Measurements from ENCODE around the gene YBX2. TPM values are rescaled to one million over a fixed set of nuclear protein-coding genes. Genes with fewer than 3 reads are reported as not detected.
A peak's percentile ranks its signal among the peaks of the same experiment; 100 is the strongest.

YBX2 gene
- polyA plus RNA-seq, 1 donor from 2014 or later, result not detected

DNA sequence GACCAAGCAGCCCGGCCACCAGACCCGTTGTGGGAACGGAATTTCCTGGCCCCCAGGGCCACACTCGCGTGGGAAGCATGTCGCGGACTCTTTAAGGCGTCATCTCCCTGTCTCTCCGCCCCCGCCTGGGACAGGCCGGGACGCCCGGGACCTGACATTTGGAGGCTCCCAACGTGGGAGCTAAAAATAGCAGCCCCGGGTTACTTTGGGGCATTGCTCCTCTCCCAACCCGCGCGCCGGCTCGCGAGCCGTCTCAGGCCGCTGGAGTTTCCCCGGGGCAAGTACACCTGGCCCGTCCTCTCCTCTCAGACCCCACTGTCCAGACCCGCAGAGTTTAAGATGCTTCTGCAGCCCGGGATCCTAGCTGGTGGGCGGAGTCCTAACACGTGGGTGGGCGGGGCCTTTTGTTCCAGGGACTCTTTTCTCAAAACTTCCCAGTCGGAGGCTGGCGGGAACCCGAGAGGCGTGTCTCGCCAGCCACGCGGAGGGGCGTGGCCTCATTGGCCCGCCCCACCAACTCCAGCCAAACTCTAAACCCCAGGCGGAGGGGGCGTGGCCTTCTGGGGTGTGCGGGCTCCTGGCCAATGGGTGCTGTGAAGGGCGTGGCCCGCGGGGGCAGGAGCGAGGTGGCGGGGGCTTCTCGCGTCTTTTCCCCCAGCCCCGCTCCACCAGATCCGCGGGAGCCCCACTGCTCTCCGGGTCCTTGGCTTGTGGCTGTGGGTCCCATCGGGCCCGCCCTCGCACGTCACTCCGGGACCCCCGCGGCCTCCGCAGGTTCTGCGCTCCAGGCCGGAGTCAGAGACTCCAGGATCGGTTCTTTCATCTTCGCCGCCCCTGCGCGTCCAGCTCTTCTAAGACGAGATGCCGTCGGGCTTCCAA, 13.1 kb downstream of the YBX2 start, which contains the start of gene SLC2A4:
TSS of gene SLC2A4 (plus strand) at position 645 of the 879 bp plus-strand sequence. CDS start at position 862, 217 bp downstream.
- Mint-ChIP-seq H3K4me3 (peak within 1 kb of the TSS; percentile 69 to 95 (median 88)), H3K36me3 (no peaks in the 10 kb centered on the region), H3K27me3 (peaks cover 26% of the 10 kb centered on the region), H3K27ac (peak within 1 kb of the TSS in 2 of 3 donors; percentile 53 to 83), H3K9me3 (peaks cover 0 to 1% (median 0%) of the 10 kb centered on the region in 3 donors), H3K4me1 (peaks cover 9 to 11% (median 9%) of the 10 kb centered on the region in 3 donors)

DNA sequence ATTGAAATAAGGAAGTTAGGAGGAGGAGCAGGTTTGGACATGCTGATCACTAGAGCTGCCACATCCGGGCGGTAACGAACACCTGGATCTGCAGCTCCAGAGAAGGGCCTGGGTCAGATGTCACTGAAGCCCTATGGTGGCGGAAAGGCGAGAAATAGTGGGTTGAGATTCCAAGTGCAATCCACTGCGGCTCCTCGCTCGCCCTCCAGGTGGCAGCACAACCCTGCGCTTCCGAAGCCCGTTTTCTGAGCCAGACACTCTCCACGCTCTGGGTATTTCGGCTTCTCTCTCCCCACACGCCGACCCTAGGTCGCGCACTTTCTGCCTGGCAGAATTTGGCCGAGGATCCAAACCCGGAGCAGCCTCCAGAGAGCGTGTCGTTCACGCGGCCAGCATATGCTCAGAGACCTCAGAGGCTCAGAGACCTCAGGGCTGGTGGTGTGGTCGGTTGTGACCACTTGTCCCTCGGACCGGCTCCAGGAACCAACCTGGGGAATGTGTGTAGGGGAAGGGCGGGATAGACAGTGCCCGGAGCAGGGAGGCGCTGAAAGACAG, 13.8 kb downstream of the YBX2 start:
- Mint-ChIP-seq H3K27ac (peak overlapping the region in 2 of 3 donors; percentile 53 to 83), H3K27me3 (peaks cover 24% of the 10 kb centered on the region), H3K4me3 (peak overlapping the region; percentile 69 to 95 (median 88)), H3K36me3 (no peaks in the 10 kb centered on the region), H3K4me1 (peaks cover 9 to 11% (median 9%) of the 10 kb centered on the region in 3 donors), H3K9me3 (peaks cover 0 to 1% (median 0%) of the 10 kb centered on the region in 3 donors)

DNA sequence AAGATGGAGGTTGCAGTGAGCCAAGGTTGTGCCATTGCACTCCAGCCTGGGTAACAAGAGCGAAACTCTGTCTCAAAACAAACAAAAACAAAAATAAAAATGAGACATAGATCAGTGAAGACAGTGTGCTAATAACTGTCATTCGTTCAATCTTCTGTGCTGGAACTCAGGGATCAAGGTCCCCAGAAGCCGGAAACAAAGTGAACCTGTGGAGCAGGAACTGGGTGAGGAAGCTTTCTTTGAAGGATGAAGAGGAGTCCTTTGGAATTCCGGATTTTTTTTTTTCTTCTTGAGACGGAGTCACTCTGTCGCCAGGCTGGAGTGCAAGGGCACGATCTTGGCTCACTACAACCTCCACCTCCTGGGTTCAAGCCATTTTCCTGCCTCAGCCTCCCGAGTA, 15.0 kb downstream of the YBX2 start:
- Mint-ChIP-seq H3K36me3 (no peaks in the 10 kb centered on the region), H3K4me3 (peak overlapping the region in 1 of 4 donors; percentile 76), H3K27me3 (peaks cover 22% of the 10 kb centered on the region), H3K27ac (peak overlapping the region in 1 of 3 donors; percentile 10), H3K4me1 (peaks cover 9 to 11% (median 9%) of the 10 kb centered on the region in 3 donors), H3K9me3 (peaks cover 0 to 1% (median 0%) of the 10 kb centered on the region in 3 donors)

GRCh38 chr17:7266784-7267183, 27.7 kb downstream of the YBX2 start:
- H3K4me1 Mint-ChIP-seq, result peaks cover 5 to 19% (median 10%) of the 10 kb centered on the region in 3 donors
- H3K27me3 Mint-ChIP-seq, result peaks cover 27% of the 10 kb centered on the region
- peaks cover 2% of the 10 kb centered on the region for H3K36me3 Mint-ChIP-seq
- no peak overlapping the region for H3K4me3 Mint-ChIP-seq
- no peaks in the 10 kb centered on the region for H3K9me3 Mint-ChIP-seq
- H3K27ac Mint-ChIP-seq, result no peak overlapping the region

DNA sequence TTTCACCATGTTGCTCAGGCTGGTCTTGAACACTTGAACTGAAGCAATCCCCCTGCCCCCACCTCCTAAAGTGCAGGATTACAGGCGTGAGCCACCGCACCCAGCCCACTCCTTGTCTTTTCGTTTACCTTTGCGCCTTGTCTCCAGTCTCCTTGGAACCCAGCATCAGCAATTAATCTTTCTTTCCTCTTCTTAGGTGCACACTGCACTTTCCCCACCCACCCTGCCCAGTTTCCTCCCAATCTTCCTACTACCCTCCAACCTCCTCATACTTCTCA, 30.7 kb downstream of the YBX2 start:
- Mint-ChIP-seq H3K36me3 (peaks cover 3% of the 10 kb centered on the region), H3K4me1 (peaks cover 5 to 18% (median 10%) of the 10 kb centered on the region in 3 donors), H3K9me3 (no peaks in the 10 kb centered on the region), H3K27ac (peak overlapping the region in 1 of 3 donors; percentile 74), H3K27me3 (peaks cover 28% of the 10 kb centered on the region), H3K4me3 (peak overlapping the region in 2 of 4 donors; percentile 35 to 79)

- H3K4me3 Mint-ChIP-seq, result peak overlapping the region; percentile 70 to 92 (median 82)
- peaks cover 6% of the 10 kb centered on the region for H3K36me3 Mint-ChIP-seq
- peaks cover 5 to 18% (median 10%) of the 10 kb centered on the region in 3 donors for H3K4me1 Mint-ChIP-seq
- no peaks in the 10 kb centered on the region for H3K9me3 Mint-ChIP-seq
- peaks cover 28% of the 10 kb centered on the region for H3K27me3 Mint-ChIP-seq
- peak overlapping the region in 2 of 3 donors; percentile 74 to 95 for H3K27ac Mint-ChIP-seq
Measured at GRCh38 chr17:7262935-7263800, 31.3 kb downstream of the YBX2 start.

DNA sequence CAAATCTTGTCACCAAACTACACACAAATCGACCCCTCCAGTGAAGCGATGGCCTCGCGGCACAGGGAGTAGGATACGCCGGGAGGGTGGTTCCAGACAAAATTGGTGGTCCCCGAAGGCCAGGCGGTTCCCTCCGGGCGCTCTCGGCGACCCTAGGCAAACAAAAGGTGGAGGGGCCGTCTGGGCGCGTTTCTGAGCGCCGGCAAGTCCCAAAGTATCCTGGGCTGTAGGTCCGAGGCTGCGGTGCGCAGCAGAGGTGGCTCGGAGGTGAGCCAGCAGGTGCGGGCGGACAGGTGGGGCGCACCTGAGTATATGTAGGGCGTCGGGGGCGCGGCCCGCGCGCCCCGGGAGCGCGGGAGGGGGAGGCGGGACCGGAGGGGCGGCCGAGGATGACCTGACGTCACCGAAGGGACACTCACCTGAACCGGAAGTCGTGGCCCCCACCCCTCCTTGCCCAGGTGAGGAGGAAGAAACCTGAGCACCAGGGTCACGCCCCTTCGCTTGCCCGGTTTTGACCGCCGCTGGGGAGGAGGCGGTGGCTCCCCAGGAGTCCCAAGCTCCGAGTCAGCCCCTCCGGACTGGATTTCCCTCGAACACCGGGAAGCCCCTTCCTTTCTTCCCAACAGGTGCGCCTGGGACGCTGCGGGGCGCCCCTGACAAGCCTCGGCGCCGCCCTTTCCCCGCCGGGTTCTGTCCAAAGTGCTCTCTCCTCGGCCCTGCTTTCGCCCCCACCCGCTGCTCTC, 32.1 kb downstream of the YBX2 start, which contains the start of gene CLDN7:
TSS of gene CLDN7 (minus strand) at position 287 of the 743 bp plus-strand sequence. CDS start 435 bp downstream, outside the sequence.
- peak within 1 kb of the TSS; percentile 74 to 95 (median 88) for H3K27ac Mint-ChIP-seq
- H3K27me3 Mint-ChIP-seq, result peaks cover 28% of the 10 kb centered on the region
- H3K4me3 Mint-ChIP-seq, result peak within 1 kb of the TSS; percentile 73 to 92 (median 86)
- peaks cover 4% of the 10 kb centered on the region for H3K36me3 Mint-ChIP-seq
- H3K4me1 Mint-ChIP-seq, result peaks cover 5 to 18% (median 10%) of the 10 kb centered on the region in 3 donors
- H3K9me3 Mint-ChIP-seq, result no peaks in the 10 kb centered on the region

- Mint-ChIP-seq H3K4me1 (peaks cover 5 to 18% (median 12%) of the 10 kb centered on the region in 3 donors), H3K27ac (peak overlapping the region in 2 of 3 donors; percentile 87 to 88), H3K9me3 (no peaks in the 10 kb centered on the region), H3K4me3 (peak overlapping the region; percentile 38 to 92 (median 78)), H3K27me3 (peaks cover 25% of the 10 kb centered on the region), H3K36me3 (peaks cover 4% of the 10 kb centered on the region)
Measured at GRCh38 chr17:7261379-7262191, 32.9 kb downstream of the YBX2 start.

- peak overlapping the region in 2 of 3 donors; percentile 18 to 69 for H3K27ac Mint-ChIP-seq
Measured at GRCh38 chr17:7260651-7261378, 33.6 kb downstream of the YBX2 start.

DNA sequence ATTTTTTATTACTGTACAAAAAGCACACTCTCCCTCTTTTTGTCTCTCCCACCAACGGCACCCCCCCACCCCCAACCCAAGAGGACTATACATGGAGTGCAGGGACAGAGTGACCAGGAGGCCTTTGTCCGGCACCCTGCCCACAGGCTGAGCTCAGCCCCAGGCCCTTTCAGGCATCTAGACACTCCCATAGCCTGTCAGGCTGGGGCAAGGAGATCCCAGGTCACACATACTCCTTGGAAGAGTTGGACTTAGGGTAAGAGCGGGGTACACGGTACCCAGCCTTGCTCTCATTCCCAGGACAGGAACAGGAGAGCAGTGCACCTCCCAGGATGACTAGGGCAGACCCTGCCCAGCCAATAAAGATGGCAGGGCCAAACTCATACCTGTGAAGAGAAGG, 34.3 kb downstream of the YBX2 start:
- Mint-ChIP-seq H3K36me3 (peaks cover 4% of the 10 kb centered on the region), H3K27me3 (peaks cover 22% of the 10 kb centered on the region), H3K27ac (peak overlapping the region in 2 of 3 donors; percentile 69 to 71), H3K4me3 (peak overlapping the region in 3 of 4 donors; percentile 22 to 67 (median 57)), H3K9me3 (no peaks in the 10 kb centered on the region), H3K4me1 (peaks cover 5 to 18% (median 13%) of the 10 kb centered on the region in 3 donors)

More at GRCh38 chr17:7260651-7261378, 33.6 kb downstream of the YBX2 start:
- Mint-ChIP-seq H3K4me1 (peaks cover 5 to 18% (median 13%) of the 10 kb centered on the region in 3 donors), H3K9me3 (no peaks in the 10 kb centered on the region), H3K27me3 (peaks cover 25% of the 10 kb centered on the region), H3K36me3 (peaks cover 4% of the 10 kb centered on the region), H3K4me3 (peak overlapping the region; percentile 57 to 89 (median 78))

GRCh38 chr17:7259555-7259889, 34.9 kb downstream of the YBX2 start:
- Mint-ChIP-seq H3K27me3 (peaks cover 22% of the 10 kb centered on the region), H3K36me3 (peaks cover 4% of the 10 kb centered on the region), H3K4me3 (peak overlapping the region in 2 of 4 donors; percentile 60 to 65), H3K4me1 (peaks cover 5 to 18% (median 13%) of the 10 kb centered on the region in 3 donors), H3K9me3 (no peaks in the 10 kb centered on the region), H3K27ac (peak overlapping the region in 1 of 3 donors; percentile 62)

DNA sequence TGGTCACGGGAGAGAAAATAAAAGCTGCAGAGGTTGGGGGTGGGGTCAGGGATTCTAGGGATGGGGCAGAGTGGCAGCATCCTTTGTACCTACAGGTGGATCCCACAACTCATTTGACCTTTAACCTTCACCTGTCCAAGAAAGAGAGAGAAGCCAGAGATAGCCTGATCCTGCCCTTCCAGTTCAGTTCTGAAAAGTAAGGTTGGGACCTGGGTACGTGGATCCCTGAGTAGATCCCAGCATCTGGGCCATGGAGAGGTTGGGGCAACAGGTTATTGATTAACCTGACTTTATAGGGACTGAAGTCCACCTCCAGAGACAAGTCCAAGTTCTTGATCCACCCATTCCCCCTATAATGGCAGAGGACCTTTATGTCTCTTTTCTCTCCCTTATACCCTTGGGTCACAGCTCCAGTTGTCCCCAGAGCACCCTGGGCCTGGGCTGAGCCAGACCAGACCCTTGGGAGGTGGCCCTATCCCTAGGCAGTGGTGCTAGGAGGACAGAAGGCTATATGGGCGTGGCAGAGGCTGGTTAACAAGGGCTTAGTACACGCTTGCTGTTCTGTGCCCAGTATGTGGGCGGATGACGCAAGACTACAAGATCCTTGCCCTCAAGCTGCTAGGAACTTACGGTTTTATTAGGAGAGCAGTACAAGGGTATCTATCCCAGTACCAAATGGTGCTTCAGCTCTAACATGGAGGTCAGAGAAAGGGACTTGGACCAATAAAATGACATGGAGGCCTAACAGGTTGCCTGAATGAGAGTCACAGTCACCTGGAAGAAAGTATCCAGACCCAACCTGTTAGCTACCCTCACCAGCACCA, 35.5 kb downstream of the YBX2 start:
- Mint-ChIP-seq H3K36me3 (peaks cover 4% of the 10 kb centered on the region), H3K4me3 (peak overlapping the region in 2 of 4 donors; percentile 60 to 65), H3K27ac (peak overlapping the region in 1 of 3 donors; percentile 62), H3K27me3 (peaks cover 21% of the 10 kb centered on the region), H3K9me3 (no peaks in the 10 kb centered on the region), H3K4me1 (peaks cover 3 to 16% (median 13%) of the 10 kb centered on the region in 3 donors)

Measured in IgD-negative memory B cell (primary cell).